ENCODE measurements around the gene MAP1LC3C. TPM values are rescaled to one million over a fixed set of nuclear protein-coding genes. Genes with fewer than 3 reads are reported as not detected.

Gene MAP1LC3C
- total RNA-seq, 4 donors from 2014 or later: 1.0 to 12.5 (median 8.1) TPM

- Histone ChIP-seq H3K36me3 (no peaks in the 10 kb centered on the region), H3K27me3 (no peaks in the 10 kb centered on the region), H3K4me3 (no peak overlapping the region), H3K27ac (no peak overlapping the region), H3K9me3 (no peaks in the 10 kb centered on the region), H3K4me1 (no peaks in the 10 kb centered on the region)
- no peak for TF ChIP-seq POLR2A (IDR thresholded peaks at IDR 0.05)
- no peak for TF ChIP-seq POLR2AphosphoS5 (IDR thresholded peaks at IDR 0.05)
- no peak for TF ChIP-seq EP300 (IDR thresholded peaks at IDR 0.05)
- TF ChIP-seq, protein P1, sequence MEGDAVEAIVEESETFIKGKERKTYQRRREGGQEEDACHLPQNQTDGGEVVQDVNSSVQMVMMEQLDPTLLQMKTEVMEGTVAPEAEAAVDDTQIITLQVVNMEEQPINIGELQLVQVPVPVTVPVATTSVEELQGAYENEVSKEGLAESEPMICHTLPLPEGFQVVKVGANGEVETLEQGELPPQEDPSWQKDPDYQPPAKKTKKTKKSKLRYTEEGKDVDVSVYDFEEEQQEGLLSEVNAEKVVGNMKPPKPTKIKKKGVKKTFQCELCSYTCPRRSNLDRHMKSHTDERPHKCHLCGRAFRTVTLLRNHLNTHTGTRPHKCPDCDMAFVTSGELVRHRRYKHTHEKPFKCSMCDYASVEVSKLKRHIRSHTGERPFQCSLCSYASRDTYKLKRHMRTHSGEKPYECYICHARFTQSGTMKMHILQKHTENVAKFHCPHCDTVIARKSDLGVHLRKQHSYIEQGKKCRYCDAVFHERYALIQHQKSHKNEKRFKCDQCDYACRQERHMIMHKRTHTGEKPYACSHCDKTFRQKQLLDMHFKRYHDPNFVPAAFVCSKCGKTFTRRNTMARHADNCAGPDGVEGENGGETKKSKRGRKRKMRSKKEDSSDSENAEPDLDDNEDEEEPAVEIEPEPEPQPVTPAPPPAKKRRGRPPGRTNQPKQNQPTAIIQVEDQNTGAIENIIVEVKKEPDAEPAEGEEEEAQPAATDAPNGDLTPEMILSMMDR (IDR thresholded peaks at IDR 0.05): no peak
- 24% methylated on average over 5 of the region's 5 CpGs for WGBS
- DNase-seq (ENCODE audit: low spot score in 2 of 2): no peak
Measured at GRCh38 chr1:241950390-241950789, 48.5 kb downstream of the MAP1LC3C start.

DNA sequence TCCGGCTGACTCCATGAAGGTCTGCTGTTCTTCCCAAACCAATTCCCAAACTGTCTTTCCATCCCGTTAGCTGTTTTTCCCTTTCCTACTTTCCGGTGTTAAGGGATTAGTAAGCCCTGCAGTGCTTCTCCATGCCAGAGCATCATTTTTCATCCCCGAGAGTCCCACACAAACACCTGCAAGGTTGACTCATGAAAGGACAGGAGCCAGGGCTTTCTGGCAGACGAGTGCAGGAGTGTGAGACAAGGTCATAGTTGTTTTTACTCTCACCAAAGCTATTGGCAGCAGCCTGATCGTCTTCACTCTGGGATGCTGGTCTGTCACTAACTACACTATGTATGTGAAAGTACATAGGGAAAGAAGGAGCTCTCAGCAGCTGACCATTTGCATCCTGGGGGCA, 51.5 kb downstream of the MAP1LC3C start:
- Histone ChIP-seq H3K27ac (no peak overlapping the region), H3K36me3 (no peaks in the 10 kb centered on the region), H3K4me1 (no peaks in the 10 kb centered on the region), H3K27me3 (no peaks in the 10 kb centered on the region), H3K4me3 (no peak overlapping the region), H3K9me3 (no peaks in the 10 kb centered on the region)
- no peak for DNase-seq (ENCODE audit: low spot score in 2 of 2)
- TF ChIP-seq EP300 (IDR thresholded peaks at IDR 0.05) (no peak), POLR2AphosphoS5 (IDR thresholded peaks at IDR 0.05) (no peak), POLR2A (IDR thresholded peaks at IDR 0.05) (no peak)
- TF ChIP-seq, protein P1 (IDR thresholded peaks at IDR 0.05): no peak
- WGBS: 51% methylated on average over 6 of the region's 6 CpGs

Other genes starting within 250 kb of the MAP1LC3C start
- gene EXO1, start 150.9 kb downstream of the MAP1LC3C start, total RNA-seq: 1 to 10 TPM in 1 of 4 donors, under 1 TPM in 3; 0.48 to 1.6 (median 0.94) TPM
- not detected for gene BECN2, start 41.3 kb downstream of the MAP1LC3C start, total RNA-seq